ENCODE results near the gene TGFB1. TPM values are rescaled to one million over a fixed set of nuclear protein-coding genes. Genes with fewer than 3 reads are reported as not detected.

Gene TGFB1
- total and polyA plus RNA-seq, 7 donors = 2.8 to 10.8 (median 9.5) TPM

DNA sequence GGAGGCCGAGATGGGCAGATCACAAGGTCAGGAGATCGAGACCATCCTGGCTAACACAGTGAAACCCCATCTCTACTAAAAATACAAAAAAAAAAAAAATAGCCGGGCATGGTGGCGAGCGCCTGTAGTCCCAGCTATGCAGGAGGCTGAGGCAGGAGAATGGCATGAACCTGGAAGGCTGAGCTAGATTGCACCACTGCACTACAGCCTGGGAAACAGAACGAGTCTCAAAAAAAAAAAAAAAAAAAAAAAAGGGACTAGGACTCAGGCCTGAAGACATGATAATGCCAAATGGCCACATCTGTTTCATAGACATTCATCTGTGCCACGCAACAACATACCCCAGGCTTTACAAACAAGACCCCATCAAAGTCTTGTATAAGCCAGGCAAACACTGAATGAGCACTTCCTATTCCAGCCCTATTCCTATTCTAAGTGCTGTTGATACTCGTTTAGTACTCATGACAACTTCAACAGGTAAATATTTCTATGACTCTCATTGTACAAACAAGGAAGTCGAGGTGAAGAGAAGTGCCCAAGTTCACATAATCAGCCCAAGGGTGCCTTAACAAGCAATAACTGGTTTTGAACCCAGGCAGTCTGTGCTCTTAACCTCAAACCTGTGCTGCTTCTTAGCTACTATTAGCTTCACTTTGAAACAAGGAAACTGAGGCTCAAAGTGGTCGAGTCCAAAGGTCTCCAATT, 8.6 kb upstream of the TGFB1 start:
- Histone ChIP-seq H3K4me1 (peaks cover 7% of the 10 kb centered on the region), H3K27me3 (ENCODE audit: insufficient read depth in 3 of 3, low read length in 2 of 3) (no peaks in the 10 kb centered on the region), H3K9me3 (no peaks in the 10 kb centered on the region), H3K4me3 (no peak overlapping the region), H3K27ac (no peak overlapping the region), H3K36me3 (ENCODE audit: insufficient read depth in 1 of 2, low read depth in 1 of 2) (no peaks in the 10 kb centered on the region)
- TF ChIP-seq, protein P1, sequence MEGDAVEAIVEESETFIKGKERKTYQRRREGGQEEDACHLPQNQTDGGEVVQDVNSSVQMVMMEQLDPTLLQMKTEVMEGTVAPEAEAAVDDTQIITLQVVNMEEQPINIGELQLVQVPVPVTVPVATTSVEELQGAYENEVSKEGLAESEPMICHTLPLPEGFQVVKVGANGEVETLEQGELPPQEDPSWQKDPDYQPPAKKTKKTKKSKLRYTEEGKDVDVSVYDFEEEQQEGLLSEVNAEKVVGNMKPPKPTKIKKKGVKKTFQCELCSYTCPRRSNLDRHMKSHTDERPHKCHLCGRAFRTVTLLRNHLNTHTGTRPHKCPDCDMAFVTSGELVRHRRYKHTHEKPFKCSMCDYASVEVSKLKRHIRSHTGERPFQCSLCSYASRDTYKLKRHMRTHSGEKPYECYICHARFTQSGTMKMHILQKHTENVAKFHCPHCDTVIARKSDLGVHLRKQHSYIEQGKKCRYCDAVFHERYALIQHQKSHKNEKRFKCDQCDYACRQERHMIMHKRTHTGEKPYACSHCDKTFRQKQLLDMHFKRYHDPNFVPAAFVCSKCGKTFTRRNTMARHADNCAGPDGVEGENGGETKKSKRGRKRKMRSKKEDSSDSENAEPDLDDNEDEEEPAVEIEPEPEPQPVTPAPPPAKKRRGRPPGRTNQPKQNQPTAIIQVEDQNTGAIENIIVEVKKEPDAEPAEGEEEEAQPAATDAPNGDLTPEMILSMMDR (IDR thresholded peaks at IDR 0.05) = no peak
- intact Hi-C loops (cut with DNase I) = no loop called here
- WGBS, 3 donors = 75 to 86% (median 78%) methylated on average over 8 to 10 of the region's 10 CpGs
- DNase-seq (no peak), ATAC-seq (no peak)

DNA sequence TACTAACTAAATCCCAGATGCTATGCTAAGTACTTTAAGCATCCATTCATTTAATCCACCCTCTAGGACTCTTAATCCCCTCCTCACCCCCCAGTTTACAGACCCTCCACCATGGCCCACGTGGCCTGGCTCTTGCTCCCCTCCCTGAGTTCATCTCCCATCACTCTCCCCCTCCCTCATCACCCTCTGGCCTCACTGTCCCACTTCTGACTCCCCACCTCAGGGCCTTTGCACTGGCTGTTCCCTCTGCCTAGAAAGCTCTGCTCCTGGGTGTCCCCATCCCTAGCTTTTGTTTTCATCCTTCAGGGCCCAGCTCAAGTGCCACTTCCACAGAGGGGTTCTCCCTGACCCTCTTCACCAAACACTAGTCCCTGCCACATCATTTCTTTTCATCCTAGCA, 6.0 kb upstream of the TGFB1 start:
- peaks cover 0 to 2% (median 0%) of the 10 kb centered on the region in 3 donors for H3K27me3 ChIP-seq (ENCODE audit: insufficient read depth in 3 of 3, low read length in 2 of 3)
- H3K4me1 ChIP-seq = peaks cover 2% of the 10 kb centered on the region
- no peak overlapping the region for H3K4me3 ChIP-seq
- DNase-seq = no peak
- TF ChIP-seq, protein P1 (IDR thresholded peaks at IDR 0.05) = no peak
- H3K9me3 ChIP-seq = no peaks in the 10 kb centered on the region
- 82 to 100% (median 98%) methylated on average over 1 of the region's 1 CpG for WGBS, 3 donors
- intact Hi-C loops (cut with DNase I) = no loop called here
- H3K36me3 ChIP-seq (ENCODE audit: insufficient read depth in 1 of 2, low read depth in 1 of 2) = no peaks in the 10 kb centered on the region
- no peak overlapping the region for H3K27ac ChIP-seq
- ATAC-seq = no peak

DNA sequence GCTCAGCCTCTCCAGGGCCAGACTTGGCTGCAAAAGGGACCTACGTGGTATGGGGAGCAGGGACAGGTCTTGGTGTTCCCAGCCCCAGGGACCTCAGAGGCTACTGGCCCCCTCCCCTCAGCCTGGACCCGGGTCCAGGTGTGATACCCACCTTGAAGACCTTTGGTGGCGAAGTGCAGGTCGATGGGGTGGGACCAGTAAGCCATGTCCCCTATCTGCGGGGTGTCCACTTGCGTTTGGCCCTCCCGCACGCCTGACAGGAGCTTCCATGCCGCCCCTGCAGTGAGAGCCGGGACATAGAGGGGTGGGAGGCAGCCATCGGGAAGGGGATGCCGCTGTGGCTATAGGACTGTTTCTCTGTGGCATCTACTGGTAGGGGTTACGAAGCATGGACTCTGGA, 4.0 kb upstream of the TGFB1 start:
- no peak for ATAC-seq
- WGBS, 3 donors = 90 to 95% (median 93%) methylated on average over 13 of the region's 13 CpGs
- H3K4me3 ChIP-seq = no peak overlapping the region
- H3K27me3 ChIP-seq (ENCODE audit: insufficient read depth in 3 of 3, low read length in 2 of 3) = peaks cover 0 to 19% (median 0%) of the 10 kb centered on the region in 3 donors
- no peak for DNase-seq
- H3K4me1 ChIP-seq = peaks cover 3% of the 10 kb centered on the region
- no peaks in the 10 kb centered on the region for H3K36me3 ChIP-seq (ENCODE audit: insufficient read depth in 1 of 2, low read depth in 1 of 2)
- TF ChIP-seq, protein P1 (IDR thresholded peaks at IDR 0.05) = no peak
- intact Hi-C loops (cut with DNase I) = no loop called here
- H3K27ac ChIP-seq = no peak overlapping the region
- no peaks in the 10 kb centered on the region for H3K9me3 ChIP-seq

DNA sequence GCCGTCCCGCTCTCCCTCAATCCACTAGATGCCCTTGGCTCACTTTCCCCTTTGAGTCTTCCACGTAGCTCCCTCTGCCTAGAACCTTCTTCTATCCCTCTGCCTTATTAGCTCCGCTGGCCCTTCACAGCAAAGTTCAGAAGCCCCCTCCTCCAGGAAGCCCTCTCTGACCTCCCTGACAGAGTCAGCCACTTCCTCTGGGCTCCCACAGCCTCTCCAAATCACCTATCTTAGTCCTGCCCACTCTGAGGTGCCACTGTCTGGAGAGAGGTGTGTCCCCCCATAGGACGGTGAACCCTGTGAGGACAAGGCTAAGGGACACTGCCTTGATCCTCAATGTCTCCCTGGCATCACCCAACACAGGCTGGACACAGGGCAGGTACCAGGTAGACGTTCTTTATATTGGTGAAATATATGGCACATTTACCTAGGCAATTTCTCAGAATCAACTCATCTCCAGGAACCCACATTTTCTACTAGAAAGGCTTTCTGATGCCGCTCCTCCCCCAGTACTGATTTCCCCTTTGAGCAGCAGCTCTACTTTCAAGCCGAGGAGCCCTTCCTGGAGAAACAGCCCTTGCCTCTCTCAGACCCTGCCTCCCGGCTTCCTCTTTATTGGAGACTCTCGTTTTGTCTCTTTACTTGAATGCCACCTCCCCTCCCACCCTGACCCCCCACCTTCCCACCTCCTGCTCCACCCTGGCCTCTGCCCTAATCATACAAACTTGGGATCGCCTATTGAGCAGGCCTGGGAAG, 3.4 kb upstream of the TGFB1 start:
- WGBS, 3 donors = 82 to 85% (median 84%) methylated on average over 11 of the region's 11 CpGs
- intact Hi-C loops (cut with DNase I) = no loop called here

More for the DNA sequence above, 3.4 kb upstream of the TGFB1 start:
- DNase-seq = no peak
- H3K9me3 ChIP-seq = no peaks in the 10 kb centered on the region
- H3K4me3 ChIP-seq = no peak overlapping the region
- ATAC-seq = no peak
- peaks cover 3% of the 10 kb centered on the region for H3K4me1 ChIP-seq
- TF ChIP-seq, protein P1 (IDR thresholded peaks at IDR 0.05) = no peak
- peaks cover 0 to 20% (median 0%) of the 10 kb centered on the region in 3 donors for H3K27me3 ChIP-seq (ENCODE audit: insufficient read depth in 3 of 3, low read length in 2 of 3)
- no peaks in the 10 kb centered on the region for H3K36me3 ChIP-seq (ENCODE audit: insufficient read depth in 1 of 2, low read depth in 1 of 2)
- no peak overlapping the region for H3K27ac ChIP-seq

Data from psoas muscle (tissue), 8 donors.